Epidermal melanocyte (primary cell): Measurements from ENCODE around the gene IL20RB.
"Not testable (repeated sequence)": the region's sequence is repeated elsewhere in the genome, so short reads cannot be mapped to it uniquely, and the experiment has no call there.

ENCODE experiments used
- DNase-seq: peaks from one replicate; pipeline ENCODE4 v3.0.0; 2011; ENCODE audit warnings: low spot score; ENCODE audit not compliant: insufficient read length

IL20RB gene

GRCh38 chr3:136943436-136943835 is 14.3 kb upstream of the IL20RB start:
- DNase-seq, result no peak

- DNase-seq, result no peak
These were observed 10.8 kb upstream of the IL20RB start for GRCh38 chr3:136946978-136947377.

- no peak for DNase-seq
These were observed 10.3 kb upstream of the IL20RB start for GRCh38 chr3:136947477-136947876.

GRCh38 chr3:136949146-136949545 is 8.6 kb upstream of the IL20RB start:
- DNase-seq, result no peak

- no peak for DNase-seq
These were observed 8.1 kb upstream of the IL20RB start for GRCh38 chr3:136949708-136950107.

- DNase-seq, result no peak
These were observed 7.2 kb upstream of the IL20RB start for GRCh38 chr3:136950623-136951022.

- DNase-seq, result no peak
These were observed 5.5 kb upstream of the IL20RB start for GRCh38 chr3:136952292-136952691.

- no peak for DNase-seq
These were observed 3.5 kb upstream of the IL20RB start for GRCh38 chr3:136954251-136954650.

- no peak for DNase-seq
These were observed 2.6 kb upstream of the IL20RB start for GRCh38 chr3:136954980-136955780.

GRCh38 chr3:136955813-136956212 is 2.0 kb upstream of the IL20RB start:
- DNase-seq, result no peak

GRCh38 chr3:136956971-136957370 is 812 bp upstream of the IL20RB start:
- DNase-seq, result no peak

- DNase-seq, result no peak
These were observed 1.2 kb downstream of the IL20RB start for GRCh38 chr3:136958939-136959338.

- DNase-seq, result no peak
These were observed 1.8 kb downstream of the IL20RB start for GRCh38 chr3:136959599-136959998.

- no peak for DNase-seq
These were observed 3.4 kb downstream of the IL20RB start for GRCh38 chr3:136960838-136961836.

- DNase-seq, result no peak
These were observed 5.1 kb downstream of the IL20RB start for GRCh38 chr3:136962927-136963326.

GRCh38 chr3:136969539-136969938 is 11.8 kb downstream of the IL20RB start:
- not testable (repeated sequence) for DNase-seq

- DNase-seq, result no peak
These were observed 15.6 kb downstream of the IL20RB start for GRCh38 chr3:136973352-136973751.

GRCh38 chr3:136974670-136975069 is 16.9 kb downstream of the IL20RB start:
- DNase-seq, result no peak

GRCh38 chr3:136979204-136979603 is 21.4 kb downstream of the IL20RB start:
- no peak for DNase-seq

GRCh38 chr3:136979684-136980083 is 21.9 kb downstream of the IL20RB start:
- no peak for DNase-seq

- no peak for DNase-seq
These were observed 24.2 kb downstream of the IL20RB start for GRCh38 chr3:136982033-136982432.

GRCh38 chr3:136982520-136983138 is 24.8 kb downstream of the IL20RB start:
- no peak for DNase-seq
